ENCODE data around the gene CCDC183. TPM values are rescaled to one million over a fixed set of nuclear protein-coding genes. Genes with fewer than 3 reads are reported as not detected.

Gene CCDC183
- total RNA-seq, 2 experiments from 2014 or later, result 0.88 to 1.3 TPM

GRCh38 chr9:136844761-136845464, 48.8 kb downstream of the CCDC183 start:
- H3K79me2 ChIP-seq (ENCODE audit: insufficient read depth, low read depth, low read length), result no peaks in the 10 kb centered on the region
- no peak overlapping the region for H3K4me3 ChIP-seq (ENCODE audit: low read depth, low read length, poor library complexity, severe bottlenecking)
- no peak overlapping the region for H2AFZ ChIP-seq (ENCODE audit: low read length)
- ChIA-PET CTCF (ENCODE audit: unreplicated experiment) (no interaction called here), POLR2A (no interaction called here)
- DNase-seq (ENCODE audit: low spot score), result no peak
- intact Hi-C loops (cut with micrococcal nuclease; ENCODE audit: unreplicated experiment), result no loop called here
- peaks cover 17% of the 10 kb centered on the region for H3K36me3 ChIP-seq (ENCODE audit: insufficient read depth, low read length)
- H3K27ac ChIP-seq (ENCODE audit: low read depth, low read length, poor library complexity, severe bottlenecking), result no peak overlapping the region
- no peak for TF ChIP-seq EZH2phosphoT487 (IDR thresholded peaks at IDR 0.05; ENCODE audit: borderline replicate concordance, low read depth, low read length)
- TF ChIP-seq, protein P1, sequence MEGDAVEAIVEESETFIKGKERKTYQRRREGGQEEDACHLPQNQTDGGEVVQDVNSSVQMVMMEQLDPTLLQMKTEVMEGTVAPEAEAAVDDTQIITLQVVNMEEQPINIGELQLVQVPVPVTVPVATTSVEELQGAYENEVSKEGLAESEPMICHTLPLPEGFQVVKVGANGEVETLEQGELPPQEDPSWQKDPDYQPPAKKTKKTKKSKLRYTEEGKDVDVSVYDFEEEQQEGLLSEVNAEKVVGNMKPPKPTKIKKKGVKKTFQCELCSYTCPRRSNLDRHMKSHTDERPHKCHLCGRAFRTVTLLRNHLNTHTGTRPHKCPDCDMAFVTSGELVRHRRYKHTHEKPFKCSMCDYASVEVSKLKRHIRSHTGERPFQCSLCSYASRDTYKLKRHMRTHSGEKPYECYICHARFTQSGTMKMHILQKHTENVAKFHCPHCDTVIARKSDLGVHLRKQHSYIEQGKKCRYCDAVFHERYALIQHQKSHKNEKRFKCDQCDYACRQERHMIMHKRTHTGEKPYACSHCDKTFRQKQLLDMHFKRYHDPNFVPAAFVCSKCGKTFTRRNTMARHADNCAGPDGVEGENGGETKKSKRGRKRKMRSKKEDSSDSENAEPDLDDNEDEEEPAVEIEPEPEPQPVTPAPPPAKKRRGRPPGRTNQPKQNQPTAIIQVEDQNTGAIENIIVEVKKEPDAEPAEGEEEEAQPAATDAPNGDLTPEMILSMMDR (conservative IDR thresholded peaks at IDR 0.05; ENCODE audit: low read length), result no peak
- H4K20me1 ChIP-seq (ENCODE audit: insufficient read depth, low read length), result no peaks in the 10 kb centered on the region
- peaks cover 30% of the 10 kb centered on the region for H3K4me1 ChIP-seq (ENCODE audit: insufficient read depth, low read length, poor library complexity, severe bottlenecking)
- H3K4me2 ChIP-seq (ENCODE audit: low read length), result no peak overlapping the region
- no TSS peak for BruUV-seq (replicated peaks)
- no peaks in the 10 kb centered on the region for H3K9me3 ChIP-seq (ENCODE audit: low read length)
- H3K9me2 ChIP-seq (ENCODE audit: insufficient read depth, low read length), result no peaks in the 10 kb centered on the region

DNA sequence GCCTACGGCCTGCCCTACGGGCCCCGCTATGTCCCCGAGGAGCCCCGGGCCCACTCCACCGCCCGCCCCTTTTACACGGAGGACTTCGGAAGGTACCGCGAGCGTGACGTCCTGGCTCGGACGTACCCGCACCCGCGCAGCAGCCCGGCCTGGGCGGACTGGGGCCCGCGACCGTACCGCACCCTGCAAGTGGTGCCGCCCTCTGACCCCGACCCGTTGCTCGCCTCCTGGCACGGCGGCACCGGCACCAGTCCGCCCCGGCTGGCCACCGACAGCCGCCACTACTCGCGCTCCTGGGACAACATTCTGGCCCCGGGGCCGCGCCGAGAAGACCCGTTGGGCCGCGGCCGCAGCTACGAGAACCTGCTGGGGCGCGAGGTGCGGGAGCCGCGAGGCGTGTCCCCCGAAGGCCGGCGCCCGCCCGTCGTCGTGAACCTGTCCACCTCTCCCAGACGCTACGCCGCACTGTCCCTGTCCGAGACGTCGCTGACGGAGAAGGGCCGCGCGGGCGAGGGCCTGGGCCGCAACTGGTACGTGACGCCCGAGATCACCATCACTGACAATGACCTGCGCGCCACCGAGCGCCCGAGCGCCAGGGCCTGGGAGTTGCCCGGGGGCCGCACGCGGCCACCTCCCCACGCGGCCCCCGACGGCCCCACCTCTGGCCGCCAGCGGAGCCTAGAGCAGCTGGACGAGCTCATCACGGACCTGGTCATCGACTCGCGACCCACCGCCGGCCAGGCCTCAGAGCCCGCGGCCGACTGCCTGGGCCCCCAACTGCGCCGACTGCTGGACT, 49.5 kb downstream of the CCDC183 start:
- BruUV-seq (replicated peaks), result no TSS peak
- ChIA-PET POLR2A (no interaction called here), CTCF (ENCODE audit: unreplicated experiment) (no interaction called here)
- Histone ChIP-seq H3K79me2 (ENCODE audit: insufficient read depth, low read depth, low read length) (no peaks in the 10 kb centered on the region), H3K4me1 (ENCODE audit: insufficient read depth, low read length, poor library complexity, severe bottlenecking) (peaks cover 32% of the 10 kb centered on the region), H3K9me2 (ENCODE audit: insufficient read depth, low read length) (no peaks in the 10 kb centered on the region), H4K20me1 (ENCODE audit: insufficient read depth, low read length) (no peaks in the 10 kb centered on the region), H3K27ac (ENCODE audit: low read depth, low read length, poor library complexity, severe bottlenecking) (no peak overlapping the region), H3K4me2 (ENCODE audit: low read length) (no peak overlapping the region), H3K9me3 (ENCODE audit: low read length) (no peaks in the 10 kb centered on the region), H2AFZ (ENCODE audit: low read length) (no peak overlapping the region), H3K36me3 (ENCODE audit: insufficient read depth, low read length) (peaks cover 9% of the 10 kb centered on the region), H3K4me3 (ENCODE audit: low read depth, low read length, poor library complexity, severe bottlenecking) (no peak overlapping the region)
- no peak for TF ChIP-seq EZH2phosphoT487 (IDR thresholded peaks at IDR 0.05; ENCODE audit: borderline replicate concordance, low read depth, low read length)
- TF ChIP-seq, protein P1 (conservative IDR thresholded peaks at IDR 0.05; ENCODE audit: low read length), result no peak
- no peak for DNase-seq (ENCODE audit: low spot score)
- intact Hi-C loops (cut with micrococcal nuclease; ENCODE audit: unreplicated experiment), result no loop called here

Measured in OCI-LY7 (cell line).